ENCODE measurements around the gene SNCAIP. TPM values are rescaled to one million over a fixed set of nuclear protein-coding genes. Genes with fewer than 3 reads are reported as not detected.
A peak's percentile ranks its signal among the peaks of the same experiment; 100 is the strongest.
"Not testable (repeated sequence)": the region's sequence is repeated elsewhere in the genome, so short reads cannot be mapped to it uniquely, and the experiment has no call there.

The SNCAIP gene
- total and polyA plus RNA-seq, 12 donors: 0.54 to 2.5 (median 1.4) TPM

- Histone ChIP-seq H3K9me3 (no peaks in the 10 kb centered on the region), H3K27ac (peak overlapping the region in 2 of 10 donors; percentile 16 to 55), H3K4me3 (no peak overlapping the region), H3K4me1 (peaks cover 0 to 6% (median 0%) of the 10 kb centered on the region in 9 donors), H3K36me3 (no peaks in the 10 kb centered on the region), H3K27me3 (no peaks in the 10 kb centered on the region)
- no peak for TF ChIP-seq CTCF (IDR thresholded peaks at IDR 0.05)
- intact Hi-C loops (cut with DNase I): no loop called here
- peak in 1 of 8 donors; percentile 51 for ATAC-seq
- no peak for DNase-seq
- 67 to 76% methylated on average over 1 of the region's 1 CpG for WGBS, 2 donors
These were observed 65.0 kb downstream of the SNCAIP start for GRCh38 chr5:122377026-122377425.

- ATAC-seq; intact Hi-C loops (cut with DNase I); H3K27me3 ChIP-seq; H3K4me1 ChIP-seq; H3K9me3 ChIP-seq; H3K27ac ChIP-seq; H3K36me3 ChIP-seq; H3K4me3 ChIP-seq; DNase-seq: not testable (repeated sequence)
- 89 to 92% methylated on average over 16 of the region's 16 CpGs for WGBS, 2 donors
These were observed 70.9 kb downstream of the SNCAIP start for GRCh38 chr5:122382938-122383337.

GRCh38 chr5:122384739-122385235, 72.8 kb downstream of the SNCAIP start:
- Histone ChIP-seq H3K27ac (no peak overlapping the region), H3K4me1 (peaks cover 0 to 4% (median 0%) of the 10 kb centered on the region in 9 donors), H3K36me3 (no peaks in the 10 kb centered on the region), H3K4me3 (no peak overlapping the region), H3K9me3 (peaks cover 0 to 2% (median 0%) of the 10 kb centered on the region in 11 donors), H3K27me3 (no peaks in the 10 kb centered on the region)
- DNase-seq (no peak), ATAC-seq (peak in 2 of 8 donors; percentile 11 to 74)
- intact Hi-C loops (cut with DNase I): loop anchor here in 1 of 10 donors (1.0 kb wide), 1 partner anchor 34 kb away; no protein-coding TSS in a partner anchor
- no peak for TF ChIP-seq CTCF (IDR thresholded peaks at IDR 0.05)
- 76 to 77% methylated on average over 5 of the region's 5 CpGs for WGBS, 2 donors

GRCh38 chr5:122385286-122385685, 73.2 kb downstream of the SNCAIP start:
- TF ChIP-seq CTCF (IDR thresholded peaks at IDR 0.05): no peak
- H3K36me3 ChIP-seq: no peaks in the 10 kb centered on the region
- peaks cover 0 to 2% (median 0%) of the 10 kb centered on the region in 11 donors for H3K9me3 ChIP-seq
- no peaks in the 10 kb centered on the region for H3K27me3 ChIP-seq
- ATAC-seq (no peak), DNase-seq (no peak)
- peaks cover 0 to 4% (median 0%) of the 10 kb centered on the region in 9 donors for H3K4me1 ChIP-seq
- 91 to 93% methylated on average over 4 of the region's 4 CpGs for WGBS, 2 donors
- no peak overlapping the region for H3K4me3 ChIP-seq
- intact Hi-C loops (cut with DNase I): no loop called here
- no peak overlapping the region for H3K27ac ChIP-seq

- no peak for TF ChIP-seq CTCF (IDR thresholded peaks at IDR 0.05)
- no peaks in the 10 kb centered on the region for H3K36me3 ChIP-seq
- H3K4me3 ChIP-seq: no peak overlapping the region
- DNase-seq: no peak
- ATAC-seq: peak in 2 of 8 donors; percentile 42 to 72
- H3K27me3 ChIP-seq: no peaks in the 10 kb centered on the region
- intact Hi-C loops (cut with DNase I): no loop called here
- peaks cover 0 to 4% (median 0%) of the 10 kb centered on the region in 9 donors for H3K4me1 ChIP-seq
- H3K9me3 ChIP-seq: peaks cover 0 to 2% (median 0%) of the 10 kb centered on the region in 11 donors
- 83 to 85% methylated on average over 3 of the region's 3 CpGs for WGBS, 2 donors
- H3K27ac ChIP-seq: no peak overlapping the region
These were observed 73.8 kb downstream of the SNCAIP start for GRCh38 chr5:122385808-122386207.
